IPS DF 6.9 (cell line): ENCODE measurements around the gene AIFM3.

Experiments used
- DNase-seq: peaks from one replicate; pipeline ENCODE4 v3.0.0-alpha.2; 2013; ENCODE audit warnings: low read depth, low spot score
- H3K27ac ChIP-seq: one replicate; pipeline ENCODE4 v1.5.1; 2013; ENCODE audit warnings: low read length, control low read depth
- H3K27me3 ChIP-seq: 2 replicates; pipeline ENCODE4 v1.6.1; 2013; ENCODE audit warnings: mild to moderate bottlenecking, low read length; ENCODE audit not compliant: control insufficient read depth, insufficient read depth
- H3K36me3 ChIP-seq: 2 replicates; pipeline ENCODE4 v1.6.1; 2013; ENCODE audit warnings: low read length; ENCODE audit not compliant: control insufficient read depth, insufficient read depth
- H3K4me1 ChIP-seq: 2 replicates; pipeline ENCODE4 v1.6.1; 2013; ENCODE audit warnings: low read length; ENCODE audit not compliant: control insufficient read depth, insufficient read depth
- H3K4me3 ChIP-seq: 2 replicates; pipeline ENCODE4 v1.5.1; 2013; ENCODE audit warnings: mild to moderate bottlenecking, low read length
- H3K9me3 ChIP-seq: 2 replicates; pipeline ENCODE4 v1.6.1; 2013; ENCODE audit warnings: low read length, inconsistent platforms; ENCODE audit not compliant: control insufficient read depth, insufficient read depth
- WGBS: extraction: QIAGEN DNeasy Blood & Tissue Kit; methylation state at CpG from one replicate; pipeline ENCODE4 v1.1.7; 2013; ENCODE audit warnings: mixed read lengths, missing lambda C conversion rate; ENCODE audit not compliant: insufficient read length, insufficient coverage; 5-methylcytosine and 5-hydroxymethylcytosine counted together

Gene AIFM3

DNA sequence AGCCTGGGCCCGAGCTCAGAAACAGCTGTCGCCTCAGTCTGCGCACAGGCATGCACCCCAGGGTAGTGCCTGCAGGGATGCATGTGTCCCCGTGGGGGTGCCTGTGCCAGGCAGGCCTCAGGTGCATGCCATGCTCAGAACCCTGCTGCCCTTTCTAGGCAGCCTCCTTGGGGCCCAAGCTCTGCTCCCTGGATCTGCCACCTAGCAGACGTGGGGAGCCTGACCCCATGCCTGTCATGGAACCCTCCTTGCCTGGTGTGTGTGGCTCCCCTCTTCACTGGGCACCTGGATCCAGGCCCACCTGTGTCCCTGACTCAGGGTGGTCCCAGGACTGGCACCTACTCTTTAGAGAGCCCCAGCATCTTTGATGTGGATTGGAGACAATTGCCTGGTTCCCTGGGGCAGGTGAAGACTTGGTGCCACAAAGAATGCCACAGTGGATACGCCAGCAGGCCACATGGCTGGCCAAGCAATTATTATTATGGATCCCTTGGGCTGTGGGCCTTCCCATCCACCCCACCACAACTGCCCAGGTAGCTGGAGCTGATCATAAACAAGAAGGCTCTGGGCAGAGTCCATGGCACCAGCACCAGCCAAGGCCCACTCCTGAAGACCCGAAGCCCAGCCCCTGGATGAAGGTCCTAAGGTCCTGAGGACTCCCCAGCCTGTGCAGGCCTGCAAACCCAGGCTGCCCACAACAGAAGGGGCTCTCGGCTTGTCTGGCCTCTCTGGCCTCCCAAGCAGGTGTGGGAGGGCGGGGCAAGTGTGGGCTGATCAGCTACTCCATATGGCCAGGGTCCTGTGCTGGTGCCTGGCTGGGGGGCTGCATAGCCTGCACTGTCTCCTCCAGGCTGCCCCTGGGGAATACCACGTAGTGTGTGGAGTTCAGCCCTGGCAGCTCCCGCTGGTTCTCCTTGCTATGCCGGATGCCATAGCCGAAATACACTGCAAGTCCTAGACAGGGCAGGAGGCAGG is 61.5 kb downstream of the AIFM3 start:
- Histone ChIP-seq H3K36me3 (no peaks in the 10 kb centered on the region), H3K4me1 (0 out of 2 replicates have a peak, but pooled peaks cover 3% of the 10 kb centered on the region), H3K27me3 (peaks cover 4% of the 10 kb centered on the region; the same call in 1 of the 2 replicates), H3K27ac (no peak overlapping the region), H3K9me3 (no peaks in the 10 kb centered on the region), H3K4me3 (no peak overlapping the region)
- no CpG with 5 or more reads among the region's 13 CpGs for WGBS
- DNase-seq, result no peak

DNA sequence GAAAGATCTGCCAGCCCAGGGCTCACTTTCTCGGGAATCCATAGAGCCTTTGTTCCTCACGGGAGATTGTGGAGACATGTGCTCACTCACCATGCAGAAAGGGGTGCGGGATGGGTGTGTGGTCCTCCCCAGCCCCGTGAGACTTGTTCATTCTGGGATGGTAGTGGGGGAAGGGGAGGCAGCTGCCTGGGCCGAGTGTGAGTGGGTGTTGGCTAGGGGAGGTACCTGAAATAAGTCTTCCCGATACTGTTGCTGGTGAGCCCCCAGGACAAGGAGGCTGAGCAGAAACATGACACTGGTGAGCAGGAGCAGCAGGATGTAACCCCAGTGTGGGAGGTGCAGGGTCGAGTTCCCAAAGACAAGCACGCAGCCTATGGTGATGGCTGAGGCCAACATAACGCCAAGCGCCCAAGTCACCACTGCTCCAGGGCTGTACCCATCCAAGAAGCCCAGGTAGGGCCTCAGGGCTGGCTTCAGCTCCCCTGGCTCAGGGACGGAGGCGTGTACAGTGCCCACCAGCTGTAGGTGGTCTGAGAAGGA is 62.5 kb downstream of the AIFM3 start:
- no peak overlapping the region for H3K4me3 ChIP-seq
- H3K27ac ChIP-seq, result no peak overlapping the region
- H3K9me3 ChIP-seq, result no peaks in the 10 kb centered on the region
- no peak for DNase-seq
- no CpG with 5 or more reads among the region's 12 CpGs for WGBS
- H3K27me3 ChIP-seq, result peaks cover 4% of the 10 kb centered on the region; the same call in 1 of the 2 replicates
- H3K36me3 ChIP-seq, result no peaks in the 10 kb centered on the region
- H3K4me1 ChIP-seq, result 0 out of 2 replicates have a peak, but pooled peaks cover 3% of the 10 kb centered on the region

DNA sequence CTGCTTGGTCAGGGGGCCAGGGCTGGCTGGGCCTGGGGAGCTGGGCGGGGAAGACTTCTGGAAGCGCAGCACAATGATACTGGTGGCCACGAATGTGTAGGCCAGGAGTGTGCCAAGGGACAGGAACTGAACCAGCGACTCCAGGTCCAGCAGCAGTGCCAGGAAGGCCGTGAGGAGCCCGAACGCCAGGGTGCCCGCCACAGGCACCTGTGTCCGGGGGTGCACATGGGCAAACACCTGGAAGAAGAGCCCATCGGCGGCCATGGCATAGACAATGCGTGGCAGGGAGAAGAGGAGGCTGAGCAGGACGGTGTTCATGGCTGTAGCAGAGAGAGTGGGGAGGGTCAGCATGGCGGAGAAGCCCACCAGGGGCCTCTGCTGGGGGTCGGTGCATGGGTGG is 63.0 kb downstream of the AIFM3 start:
- H3K27me3 ChIP-seq, result peaks cover 4% of the 10 kb centered on the region; the same call in 1 of the 2 replicates
- H3K4me3 ChIP-seq, result no peak overlapping the region
- whole genome bisulfite sequencing, result no CpG with 5 or more reads among the region's 15 CpGs
- H3K36me3 ChIP-seq, result no peaks in the 10 kb centered on the region
- no peak overlapping the region for H3K27ac ChIP-seq
- no peak for DNase-seq
- no peaks in the 10 kb centered on the region for H3K9me3 ChIP-seq
- 0 out of 2 replicates have a peak, but pooled peaks cover 3% of the 10 kb centered on the region for H3K4me1 ChIP-seq
